HG03135 (cell line): ENCODE results near the gene HAND1.

ENCODE experiments used
- ATAC-seq: cut with Tn5 transposase; IDR thresholded peaks from one replicate; pipeline ENCODE4 v1.9.1; 2021; ENCODE audit warnings: mild to moderate bottlenecking, moderate library complexity; ENCODE audit not compliant: unreplicated experiment

Gene HAND1

GRCh38 chr5:154506049-154506715 is 28.2 kb upstream of the HAND1 start:
- ATAC-seq = no peak

- ATAC-seq = no peak
These were observed 27.5 kb upstream of the HAND1 start for GRCh38 chr5:154505567-154505966.

GRCh38 chr5:154503698-154504039 is 25.6 kb upstream of the HAND1 start:
- no peak for ATAC-seq

- no peak for ATAC-seq
These were observed 24.2 kb upstream of the HAND1 start for GRCh38 chr5:154502180-154502579.

GRCh38 chr5:154501566-154501965 is 23.5 kb upstream of the HAND1 start:
- ATAC-seq = no peak

- no peak for ATAC-seq
These were observed 21.0 kb upstream of the HAND1 start for GRCh38 chr5:154498994-154499393.

- no peak for ATAC-seq
These were observed 20.6 kb upstream of the HAND1 start for GRCh38 chr5:154498591-154498990.

- no peak for ATAC-seq
These were observed 16.0 kb upstream of the HAND1 start for GRCh38 chr5:154494036-154494435.

GRCh38 chr5:154493274-154493673 is 15.2 kb upstream of the HAND1 start:
- no peak for ATAC-seq

- no peak for ATAC-seq
These were observed 13.9 kb upstream of the HAND1 start for GRCh38 chr5:154491941-154492340.

- peak; percentile 95 for ATAC-seq
These were observed 9.5 kb upstream of the HAND1 start for GRCh38 chr5:154487541-154487940.

- ATAC-seq = no peak
These were observed 8.4 kb upstream of the HAND1 start for GRCh38 chr5:154486427-154486866.

GRCh38 chr5:154485850-154486426 is 7.9 kb upstream of the HAND1 start:
- no peak for ATAC-seq

GRCh38 chr5:154485096-154485491 is 7.1 kb upstream of the HAND1 start:
- no peak for ATAC-seq

GRCh38 chr5:154484393-154485095 is 6.5 kb upstream of the HAND1 start:
- no peak for ATAC-seq

- ATAC-seq = no peak
These were observed 5.8 kb upstream of the HAND1 start for GRCh38 chr5:154483654-154484392.

GRCh38 chr5:154482528-154483449 is 4.8 kb upstream of the HAND1 start:
- ATAC-seq = no peak

GRCh38 chr5:154481584-154482381 is 3.8 kb upstream of the HAND1 start:
- no peak for ATAC-seq

- no peak for ATAC-seq
These were observed 2.8 kb upstream of the HAND1 start for GRCh38 chr5:154480847-154481246.
